Ovary (tissue), 10 donors: ENCODE results near the gene LAMTOR4. TPM values are rescaled to one million over a fixed set of nuclear protein-coding genes. Genes with fewer than 3 reads are reported as not detected.

Experiments used
- DNase-seq, 5 donors: peaks; one replicate each; pipeline ENCODE4 v3.0.0-alpha.2; 2019 to 2020
- H3K27ac ChIP-seq, 2 donors: fragments of 200-600 bp; one replicate each; pipeline versions ENCODE4 v1.5.1 to v1.8.0; 2019 to 2022
- H3K27me3 ChIP-seq: fragments of 200-600 bp; one replicate; pipeline ENCODE4 v1.8.0; 2022
- H3K36me3 ChIP-seq: fragments of 200-600 bp; sonication (generic); one replicate; pipeline ENCODE4 v1.5.1; 2019
- H3K4me1 ChIP-seq: one replicate; pipeline ENCODE4 v1.8.1; 2013; ENCODE audit warnings: mild to moderate bottlenecking, moderate library complexity; ENCODE audit not compliant: insufficient read depth
- H3K4me3 ChIP-seq: fragments of 200-600 bp; sonication (generic); one replicate; pipeline ENCODE4 v1.5.1; 2017
- H3K9me3 ChIP-seq, 2 donors: fragments of 200-600 bp in 1 of 2; sonication (generic) in 1 of 2; one replicate each; pipeline versions ENCODE4 v1.5.1 to v1.8.1; 2013 to 2019; ENCODE audit warnings: mild to moderate bottlenecking in 1 of 2, moderate library complexity in 1 of 2
- EP300 ChIP-seq: sonication (generic); formaldehyde crosslinking; IDR thresholded peaks from one replicate; pipeline ENCODE4 v1.6.1; 2017; ENCODE audit warnings: antibody characterized with exemption
- POLR2A ChIP-seq: fragments of 450-650 bp; IDR thresholded peaks from one replicate; pipeline ENCODE4 v1.6.1; 2017; ENCODE audit warnings: antibody characterized with exemption, mild to moderate bottlenecking, moderate library complexity
- WGBS, 3 donors: extraction: QIAGEN DNeasy Blood & Tissue Kit in 1 of 3; methylation state at CpG; one replicate each; pipeline versions ENCODE4 v1.1.5 to v1.1.7; 2013 to 2017; 5-methylcytosine and 5-hydroxymethylcytosine counted together
- intact Hi-C, 4 donors: fragments of 100-400 bp; cut with DNase I; formaldehyde crosslinking; loops; one replicate each; pipeline versions ENCODE4 v1.11.0 to v1.15.1; 2022 to 2023
- long read RNA-seq, 3 donors: library from polyadenylated mRNA in 2 of 3; unstranded in 2 of 3; transcript quantifications; one replicate each; pipeline ENCODE4 v2.0.0 and lab custom pipeline, GENCODE V29; 2021 to 2026
- polyA plus RNA-seq, 2 donors: library from polyadenylated mRNA; stranded (reverse); fragments of 200-250 nt in 1 of 2; fragments of 350-450 nt in 1 of 2; fragmentation: Illumina TruSeq in 1 of 2; extraction: RNeasy Lipid Tissue Mini Kit (QIAGEN cat#74804) in 1 of 2; gene quantifications; one replicate each; pipeline ENCODE4 v1.2.3, GENCODE V29; 2013 to 2014
- total RNA-seq, 7 donors: library from RNA; depleted of rRNA in 2 of 7; stranded (reverse); fragments of >200 nt in 2 of 7; fragmentation: NEBNext Ultra II Directional in 3 of 7; extraction: Animal tissue kit (Norgen Biotek cat#: 25700) in 3 of 7; gene quantifications; one replicate each; pipeline versions ENCODE4 v1.1.0 to v1.2.4, GENCODE V29; 2016 to 2023
- TF ChIP-seq, protein P1 (sequence below), 3 donors: fragments of 450-650 bp in 2 of 3; fragments of 200-600 bp in 1 of 3; IDR thresholded peaks; one replicate each; pipeline versions ENCODE4 v1.5.1 to v1.8.0; 2016 to 2022; ENCODE audit warnings: antibody characterized with exemption in 3 of 3, mild to moderate bottlenecking in 1 of 3
- donor health status: DM: no; HTN: no; CAD: no; lungs with moderate emphysema.
- donor health status: DM: no; HTN: no; CAD: no.
- donor health status: Bipolar disorder and iron deficiency.
- donor health status: DM: yes; HTN: yes; CAD: no.
- donor health status: DM: no; HTN: no; CAD: no.
- donor health status: DM: yes; HTN: yes; CAD: no.

Gene LAMTOR4
- 100 to 1,000 TPM; 101 to 245 (median 108) TPM for total RNA-seq
- 100 to 1,000 TPM in 1 of 2 donors, 10 to 100 TPM in 1; 10.3 to 246 TPM for polyA plus RNA-seq
- long read RNA-seq, donor 1, transcript LAMTOR4-201 (4 exons, 605 nt): major isoform, 25 of 43 reads
- long read RNA-seq, donor 1, partial matches to known transcripts: 1 of 43 reads
- long read RNA-seq, donor 1, other reads (novel, unspliced or antisense): 6 of 43 reads
- long read RNA-seq, donor 2, transcript LAMTOR4-201 (4 exons, 605 nt): major isoform, 31 of 79 reads
- long read RNA-seq, donor 2, transcript LAMTOR4-205 (4 exons, 621 nt): minor isoform, 19 of 79 reads
- long read RNA-seq, donor 2, transcript LAMTOR4-204 (3 exons, 371 nt): minor isoform, 14 of 79 reads
- long read RNA-seq, donor 2, partial matches to known transcripts: 10 of 79 reads
- long read RNA-seq, donor 2, other reads (novel, unspliced or antisense): 0 of 79 reads
- long read RNA-seq, donor 3, transcript LAMTOR4-201 (4 exons, 605 nt): major isoform, 51 of 81 reads
- long read RNA-seq, donor 3, transcript LAMTOR4-205 (4 exons, 621 nt): minor isoform, 8 of 81 reads
- long read RNA-seq, donor 3, partial matches to known transcripts: 0 of 81 reads
- long read RNA-seq, donor 3, other reads (novel, unspliced or antisense): 11 of 81 reads

- Histone ChIP-seq H3K36me3 (no peaks in the 10 kb centered on the region), H3K9me3 (no peaks in the 10 kb centered on the region), H3K4me3 (peak within 1 kb of the TSS; percentile 93), H3K27me3 (no peaks in the 10 kb centered on the region), H3K27ac (peak within 1 kb of the TSS; percentile 1 to 87), H3K4me1 (no peaks in the 10 kb centered on the region)
- 0 to 1% (median 1%) methylated on average over 41 to 46 of the region's 46 CpGs for WGBS, 3 donors
- peak; percentile 60 for TF ChIP-seq POLR2A
- TF ChIP-seq, protein P1, sequence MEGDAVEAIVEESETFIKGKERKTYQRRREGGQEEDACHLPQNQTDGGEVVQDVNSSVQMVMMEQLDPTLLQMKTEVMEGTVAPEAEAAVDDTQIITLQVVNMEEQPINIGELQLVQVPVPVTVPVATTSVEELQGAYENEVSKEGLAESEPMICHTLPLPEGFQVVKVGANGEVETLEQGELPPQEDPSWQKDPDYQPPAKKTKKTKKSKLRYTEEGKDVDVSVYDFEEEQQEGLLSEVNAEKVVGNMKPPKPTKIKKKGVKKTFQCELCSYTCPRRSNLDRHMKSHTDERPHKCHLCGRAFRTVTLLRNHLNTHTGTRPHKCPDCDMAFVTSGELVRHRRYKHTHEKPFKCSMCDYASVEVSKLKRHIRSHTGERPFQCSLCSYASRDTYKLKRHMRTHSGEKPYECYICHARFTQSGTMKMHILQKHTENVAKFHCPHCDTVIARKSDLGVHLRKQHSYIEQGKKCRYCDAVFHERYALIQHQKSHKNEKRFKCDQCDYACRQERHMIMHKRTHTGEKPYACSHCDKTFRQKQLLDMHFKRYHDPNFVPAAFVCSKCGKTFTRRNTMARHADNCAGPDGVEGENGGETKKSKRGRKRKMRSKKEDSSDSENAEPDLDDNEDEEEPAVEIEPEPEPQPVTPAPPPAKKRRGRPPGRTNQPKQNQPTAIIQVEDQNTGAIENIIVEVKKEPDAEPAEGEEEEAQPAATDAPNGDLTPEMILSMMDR (IDR thresholded peaks at IDR 0.05): no peak
- TF ChIP-seq EP300: no peak
- intact Hi-C loops: loop anchor here in 1 of 4 donors (5.0 kb wide), 1 partner anchor 544 kb away; the partner anchor contains the start of gene GIGYF1
- peak; percentile 98 to 99 (median 99) for DNase-seq
These were observed at the start of gene LAMTOR4 for GRCh38 chr7:100148559-100149328. Gene LAMTOR4, plus strand, starts transcription at chr7:100148918. Its CDS starts 55 bp downstream, at chr7:100148973.

DNA sequence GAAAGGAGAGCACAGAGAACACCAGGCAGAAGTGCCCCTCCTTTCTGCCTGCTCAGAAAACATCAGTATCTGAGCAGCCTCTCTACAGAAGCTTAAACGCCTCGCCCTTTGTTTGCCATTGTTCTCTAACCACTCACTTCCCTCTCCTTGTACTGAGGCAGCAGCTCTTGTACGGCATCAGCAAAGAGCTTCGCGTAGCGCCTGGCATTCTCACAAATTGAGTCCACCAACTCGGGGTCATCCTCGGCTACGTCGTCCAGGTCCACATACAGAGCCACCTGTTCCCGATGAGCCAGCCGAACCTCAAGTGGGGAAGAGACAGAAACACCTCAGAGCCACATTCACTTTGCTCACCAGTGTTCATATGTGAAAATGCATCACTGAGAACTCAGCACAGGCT lies 49.3 kb upstream of the LAMTOR4 start:
- no peaks in the 10 kb centered on the region for H3K4me1 ChIP-seq
- intact Hi-C loops: no loop called here
- H3K36me3 ChIP-seq: no peaks in the 10 kb centered on the region
- TF ChIP-seq EP300 (no peak), POLR2A (no peak)
- TF ChIP-seq, protein P1 (IDR thresholded peaks at IDR 0.05): no peak
- WGBS, 3 donors: 19 to 48% (median 22%) methylated on average over 12 of the region's 12 CpGs
- H3K27me3 ChIP-seq: no peaks in the 10 kb centered on the region
- no peaks in the 10 kb centered on the region for H3K9me3 ChIP-seq
- peak overlapping the region in 1 of 2 donors; percentile 91 for H3K27ac ChIP-seq
- DNase-seq: no peak
- H3K4me3 ChIP-seq: peak overlapping the region; percentile 85

DNA sequence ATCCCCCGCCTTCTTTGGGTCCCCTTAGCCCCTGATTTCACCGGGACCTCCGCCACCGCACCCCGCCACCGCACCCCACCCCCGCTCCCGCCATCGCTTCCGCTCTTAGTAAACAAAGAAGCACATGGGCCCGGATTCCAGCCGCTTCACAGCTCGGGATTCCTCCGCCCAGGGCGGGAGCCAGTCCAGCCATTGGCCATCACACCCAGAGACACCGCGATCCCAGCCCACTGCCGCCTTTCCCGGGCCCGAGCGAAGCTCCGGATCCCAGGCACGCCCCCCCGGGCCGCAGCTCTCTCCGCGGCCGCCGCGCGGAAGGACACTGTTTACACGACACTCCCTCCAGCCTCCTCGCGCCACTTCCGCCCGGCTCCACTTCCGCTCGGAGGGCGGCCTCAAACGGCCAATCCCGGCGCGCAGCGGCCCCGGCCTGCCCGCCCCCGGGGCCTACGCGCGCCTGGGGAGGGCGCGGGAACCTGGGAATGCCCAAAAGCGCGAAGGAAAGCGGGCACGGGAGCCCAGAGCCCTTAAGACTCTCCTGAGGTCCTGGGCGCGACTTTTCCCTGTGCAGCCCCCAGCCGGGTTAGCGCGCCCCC lies 48.2 kb upstream of the LAMTOR4 start:
- Histone ChIP-seq H3K36me3 (no peaks in the 10 kb centered on the region), H3K27me3 (no peaks in the 10 kb centered on the region), H3K27ac (peak overlapping the region; percentile 78 to 91), H3K9me3 (no peaks in the 10 kb centered on the region), H3K4me3 (peak overlapping the region; percentile 85), H3K4me1 (no peaks in the 10 kb centered on the region)
- 0 to 1% (median 0%) methylated on average over 40 to 61 of the region's 61 CpGs for WGBS, 3 donors
- peak; percentile 95 to 98 (median 96) for DNase-seq
- intact Hi-C loops: no loop called here
- TF ChIP-seq, protein P1 (IDR thresholded peaks at IDR 0.05): no peak
- peak; percentile 34 for TF ChIP-seq POLR2A
- no peak for TF ChIP-seq EP300
